Natural killer cell (primary cell): ENCODE data around the gene ARHGEF26. TPM values are rescaled to one million over a fixed set of nuclear protein-coding genes. Genes with fewer than 3 reads are reported as not detected.

ENCODE experiments used
- total RNA-seq, 4 donors: library from RNA; stranded (reverse); fragments of 120-200 nt in 1 of 4; gene quantifications; one replicate each; pipeline versions ENCODE4 v1.2.3 to v1.2.4, GENCODE V29; 2013 to 2022

ARHGEF26 gene
- total RNA-seq, 3 donors from 2014 or later (not counting 1 experiment from before 2014, with no cell fraction given): 0.20 TPM; not detected in 2

Other genes starting within 250 kb of the ARHGEF26 start
- 100 to 1,000 TPM in 2 of 3 donors, 10 to 100 TPM in 1; 97.3 to 111 (median 102) TPM for gene DHX36, start 203.1 kb downstream of the ARHGEF26 start, total RNA-seq